H54 (cell line): ENCODE results near the gene CATSPERE.

Source experiments
- DNase-seq: peaks from one replicate; pipeline ENCODE4 v3.0.0; 2011; ENCODE audit warnings: low spot score, mixed read lengths; ENCODE audit not compliant: insufficient read length
- FAIRE-seq: peaks from 3 replicates; lab custom pipeline; 2011; peaks lifted over from hg19 to GRCh38; lab: Jason Lieb, UNC
- POLR2A ChIP-seq: IDR thresholded peaks from 2 replicates; pipeline ENCODE4 v1.6.1; 2011; ENCODE audit warnings: low read depth, mild to moderate bottlenecking, low read length

CATSPERE gene, protein sequence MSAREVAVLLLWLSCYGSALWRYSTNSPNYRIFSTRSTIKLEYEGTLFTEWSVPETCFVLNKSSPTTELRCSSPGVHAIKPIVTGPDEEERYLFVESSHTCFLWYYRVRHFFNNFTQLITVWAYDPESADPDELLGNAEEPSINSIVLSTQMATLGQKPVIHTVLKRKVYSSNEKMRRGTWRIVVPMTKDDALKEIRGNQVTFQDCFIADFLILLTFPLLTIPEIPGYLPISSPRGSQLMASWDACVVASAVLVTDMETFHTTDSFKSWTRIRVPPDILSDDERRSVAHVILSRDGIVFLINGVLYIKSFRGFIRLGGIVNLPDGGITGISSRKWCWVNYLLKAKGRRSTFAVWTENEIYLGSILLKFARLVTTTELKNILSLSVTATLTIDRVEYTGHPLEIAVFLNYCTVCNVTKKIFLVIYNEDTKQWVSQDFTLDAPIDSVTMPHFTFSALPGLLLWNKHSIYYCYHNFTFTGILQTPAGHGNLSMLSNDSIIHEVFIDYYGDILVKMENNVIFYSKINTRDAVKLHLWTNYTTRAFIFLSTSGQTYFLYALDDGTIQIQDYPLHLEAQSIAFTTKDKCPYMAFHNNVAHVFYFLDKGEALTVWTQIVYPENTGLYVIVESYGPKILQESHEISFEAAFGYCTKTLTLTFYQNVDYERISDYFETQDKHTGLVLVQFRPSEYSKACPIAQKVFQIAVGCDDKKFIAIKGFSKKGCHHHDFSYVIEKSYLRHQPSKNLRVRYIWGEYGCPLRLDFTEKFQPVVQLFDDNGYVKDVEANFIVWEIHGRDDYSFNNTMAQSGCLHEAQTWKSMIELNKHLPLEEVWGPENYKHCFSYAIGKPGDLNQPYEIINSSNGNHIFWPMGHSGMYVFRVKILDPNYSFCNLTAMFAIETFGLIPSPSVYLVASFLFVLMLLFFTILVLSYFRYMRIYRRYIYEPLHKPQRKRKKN

DNA sequence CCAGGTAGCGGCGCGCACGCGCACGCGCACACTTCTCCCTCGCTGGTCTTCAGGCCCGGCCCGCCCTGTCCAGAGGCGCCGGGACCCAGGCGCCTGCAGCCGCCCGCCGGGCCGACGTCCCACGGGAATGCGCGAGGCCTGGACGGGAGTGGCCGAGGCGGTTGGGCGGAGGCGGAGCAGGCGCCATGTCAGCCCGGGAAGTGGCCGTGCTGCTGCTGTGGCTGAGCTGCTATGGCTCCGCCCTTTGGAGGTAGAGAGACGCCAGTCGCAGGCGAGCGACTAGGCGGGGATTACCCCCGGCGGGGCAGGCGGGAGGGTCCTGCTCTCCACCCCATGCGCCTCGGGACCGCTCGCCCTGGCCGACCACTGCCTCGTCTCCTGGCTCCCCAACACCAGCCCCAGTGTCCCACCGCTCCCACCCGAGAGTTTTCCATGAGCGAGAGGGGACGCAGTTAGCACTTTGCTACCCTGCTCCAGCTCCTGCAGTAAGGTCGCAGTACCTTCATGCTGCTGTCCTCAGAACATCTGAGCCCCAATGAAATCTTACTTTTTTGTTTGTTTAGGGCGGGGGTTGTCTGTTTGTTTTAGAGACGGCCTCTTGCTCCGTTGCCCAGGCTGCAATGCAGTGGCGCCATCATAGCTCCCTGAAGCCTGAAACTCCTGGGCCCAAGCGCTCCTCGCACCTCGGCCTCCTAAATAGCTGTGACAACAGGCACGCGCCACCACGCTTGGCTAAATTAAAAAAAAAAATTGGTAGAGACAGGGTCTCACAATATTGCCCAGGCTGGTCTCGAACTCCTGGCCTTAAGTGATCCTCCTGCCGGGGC lies at the start of gene CATSPERE:
Gene CATSPERE, plus strand, starts transcription at position 29 of the 827 bp plus-strand sequence. Its CDS starts 157 bp downstream, at position 186.
- DNase-seq (no peak), FAIRE-seq (no peak)
- TF ChIP-seq POLR2A = peak; percentile 56

DNA sequence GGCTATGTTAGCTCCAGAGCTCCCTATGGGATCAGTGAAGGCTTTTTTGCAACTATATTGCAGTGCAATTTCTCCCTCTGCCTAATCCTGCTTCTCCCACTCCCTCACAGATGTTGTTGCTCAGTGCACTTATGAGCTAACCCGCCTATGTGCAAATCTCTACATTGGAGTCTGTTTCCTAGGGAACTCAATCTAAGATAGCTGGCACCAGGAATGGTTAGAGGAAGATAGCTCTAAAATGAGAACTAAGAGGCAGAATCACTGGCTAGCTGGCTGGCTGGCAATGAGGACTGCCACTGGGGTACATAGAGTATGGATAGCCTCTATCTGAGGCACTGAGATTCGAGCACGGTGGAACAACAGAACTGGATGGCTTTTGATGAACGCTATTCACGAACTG lies 48.9 kb upstream of the CATSPERE start:
- TF ChIP-seq POLR2A = no peak
- DNase-seq = no peak
- FAIRE-seq = no peak

DNA sequence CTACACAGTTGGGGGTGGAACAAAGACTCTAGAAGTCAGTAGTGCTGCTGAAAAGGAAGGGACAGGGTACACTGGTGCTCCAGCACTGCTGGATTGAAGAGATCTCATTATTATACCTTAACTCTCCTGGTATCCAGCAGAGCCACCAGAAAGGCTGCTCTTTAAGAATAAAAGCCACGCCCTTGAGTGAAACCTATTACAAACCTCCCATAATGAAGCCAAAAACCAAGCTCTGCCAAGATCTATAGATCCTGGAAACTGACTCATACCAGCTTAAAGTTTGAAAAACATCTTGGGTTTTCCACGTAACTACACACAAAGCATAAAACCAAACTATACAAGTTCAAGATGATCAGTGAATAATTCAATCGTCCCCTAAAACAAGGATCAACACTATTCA lies 47.3 kb upstream of the CATSPERE start:
- FAIRE-seq (no peak), DNase-seq (no peak)
- TF ChIP-seq POLR2A = no peak

DNA sequence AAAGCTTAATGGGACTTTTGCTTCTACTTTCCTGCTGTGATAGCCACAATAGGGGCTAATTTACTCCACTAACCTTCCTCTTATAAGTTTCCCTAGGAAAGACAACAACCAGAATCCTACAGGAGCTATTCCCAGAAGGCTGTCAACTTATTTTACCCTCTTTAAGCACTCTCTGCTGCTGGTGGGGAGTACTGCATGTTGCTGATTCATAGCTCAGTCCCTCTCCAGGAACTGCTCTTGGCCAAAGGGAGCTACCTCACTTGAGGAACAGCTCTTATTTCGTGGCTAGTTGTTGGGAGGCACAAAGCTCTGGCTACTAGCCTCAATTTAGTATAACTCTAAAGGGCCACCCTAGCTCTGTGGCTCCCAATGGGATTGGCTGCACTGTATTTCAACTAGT lies 46.5 kb upstream of the CATSPERE start:
- DNase-seq (no peak), FAIRE-seq (no peak)
- no peak for TF ChIP-seq POLR2A

DNA sequence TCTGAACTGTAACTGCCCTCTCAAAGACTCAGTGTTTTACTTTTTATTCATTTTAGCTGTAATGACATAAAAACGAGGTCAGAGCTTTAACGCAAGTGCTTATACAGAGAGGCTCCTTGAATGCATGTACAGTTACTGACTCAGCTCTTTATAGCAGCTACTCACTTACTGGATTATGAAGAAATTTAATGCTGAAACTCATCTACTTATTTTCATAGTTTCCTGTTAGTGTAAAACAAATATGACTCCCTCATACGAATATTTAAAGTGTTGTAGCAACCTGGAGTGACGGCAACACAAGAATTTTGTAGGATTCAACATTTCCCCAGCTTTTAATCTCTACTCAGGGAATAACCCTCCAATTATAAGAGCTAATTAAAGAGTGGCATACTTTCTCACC lies 42.0 kb upstream of the CATSPERE start:
- DNase-seq (no peak), FAIRE-seq (no peak)
- TF ChIP-seq POLR2A = no peak

DNA sequence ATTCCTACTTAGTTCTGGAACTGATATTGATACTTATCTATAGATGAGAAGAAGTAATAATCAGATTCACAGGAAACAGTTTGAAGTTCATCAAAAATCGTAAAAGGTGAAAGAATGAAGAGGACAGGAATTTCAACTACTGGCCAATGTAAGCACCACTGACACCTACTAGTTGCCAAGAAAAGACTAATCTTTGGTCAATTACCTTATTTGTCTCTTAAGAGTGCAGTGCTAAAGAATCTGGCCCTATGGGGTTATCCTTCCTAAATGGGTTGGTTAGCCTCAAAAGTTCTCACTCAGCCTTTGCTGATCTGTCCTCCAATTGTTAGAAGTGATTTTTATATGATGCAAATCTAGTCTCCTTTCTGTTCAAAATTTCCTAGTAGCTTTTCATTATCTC lies 38.9 kb upstream of the CATSPERE start:
- no peak for TF ChIP-seq POLR2A
- DNase-seq (no peak), FAIRE-seq (no peak)

DNA sequence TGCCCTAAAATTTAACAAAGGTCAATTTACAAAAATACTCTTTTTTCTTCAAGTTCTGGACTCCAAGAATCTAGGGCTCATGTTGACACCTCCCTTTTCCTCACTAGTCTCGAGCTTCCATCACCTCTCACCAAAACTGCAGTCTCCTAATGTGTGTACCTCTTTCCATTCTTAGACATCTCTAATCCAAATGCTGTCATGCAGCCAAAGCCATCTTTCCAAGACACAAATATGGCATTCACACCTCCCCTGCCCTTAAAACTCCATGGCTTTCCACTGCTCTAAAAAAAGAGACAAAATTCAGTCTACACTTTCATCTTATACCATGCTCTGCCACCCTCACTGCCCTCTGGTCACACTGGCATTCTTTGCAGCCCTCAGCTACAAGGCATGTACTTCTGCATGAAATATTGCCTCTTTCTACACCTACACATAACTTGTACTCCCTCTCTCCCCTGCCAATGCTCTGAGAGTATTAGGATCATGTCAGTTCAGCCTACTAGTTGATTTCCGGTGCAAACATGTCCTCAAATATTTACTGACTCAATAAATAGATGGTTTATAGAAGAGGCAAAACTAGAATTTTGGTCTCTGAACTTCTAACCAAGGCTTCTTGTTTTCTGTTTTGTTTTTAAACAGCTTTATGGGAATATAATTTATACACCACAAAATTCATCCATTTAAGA lies 36.3 kb upstream of the CATSPERE start:
- no peak for TF ChIP-seq POLR2A
- DNase-seq (no peak), FAIRE-seq (no peak)

DNA sequence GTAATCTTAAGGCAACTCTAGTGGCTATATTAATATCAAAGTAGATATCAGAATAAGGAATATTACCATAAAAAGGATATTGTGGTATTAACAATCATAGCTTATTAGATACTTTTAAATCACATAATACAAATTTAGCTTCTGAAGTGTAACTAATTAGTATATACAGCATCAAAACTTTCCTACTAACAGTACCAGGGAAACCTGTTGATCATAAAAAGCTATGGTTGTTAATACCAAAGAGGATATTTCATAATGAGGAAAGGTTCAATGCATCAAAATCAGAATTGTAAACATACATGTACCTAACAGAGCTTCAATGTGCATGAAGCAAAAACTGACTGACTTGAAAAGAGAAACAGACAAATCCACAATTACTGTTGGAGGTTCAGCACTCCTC lies 33.4 kb upstream of the CATSPERE start:
- DNase-seq = no peak
- no peak for FAIRE-seq
- no peak for TF ChIP-seq POLR2A

DNA sequence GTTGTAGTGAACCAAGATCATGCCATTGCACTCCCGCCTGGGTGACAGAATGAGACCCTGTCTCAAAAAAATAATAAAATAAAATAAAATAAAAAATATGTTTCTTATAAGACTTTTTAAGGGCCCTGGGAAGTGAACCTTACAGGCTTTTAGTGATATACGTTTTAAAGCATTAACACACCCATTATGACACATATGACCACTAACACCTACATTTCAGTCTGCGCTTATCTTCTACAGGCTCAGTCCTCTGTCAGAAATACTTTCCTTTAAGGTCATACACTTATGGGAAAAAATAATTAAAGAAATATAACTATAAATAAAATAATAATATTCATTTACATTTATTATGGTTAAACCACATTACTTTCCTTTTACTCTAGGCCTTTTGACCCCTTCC lies 31.3 kb upstream of the CATSPERE start:
- no peak for DNase-seq
- no peak for FAIRE-seq
- TF ChIP-seq POLR2A = no peak

DNA sequence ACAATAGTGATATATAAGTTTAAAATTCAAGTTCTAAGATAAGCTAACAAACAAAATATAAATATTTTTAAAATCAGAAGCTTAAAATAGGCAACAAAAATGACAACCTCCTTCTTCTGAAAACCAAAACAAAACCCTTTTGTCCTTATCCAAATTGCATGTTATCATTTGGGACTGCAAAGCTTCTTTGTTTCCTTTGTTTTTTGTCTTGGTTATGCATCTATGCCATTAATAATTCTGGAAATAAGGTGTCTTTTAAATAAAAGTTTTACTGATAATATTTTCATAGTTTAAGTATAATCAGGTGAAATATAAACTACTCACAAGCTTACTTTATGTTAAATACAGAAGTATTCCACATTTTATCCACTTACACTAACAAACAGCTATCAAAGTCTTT lies 29.9 kb upstream of the CATSPERE start:
- no peak for TF ChIP-seq POLR2A
- FAIRE-seq (no peak), DNase-seq (no peak)

DNA sequence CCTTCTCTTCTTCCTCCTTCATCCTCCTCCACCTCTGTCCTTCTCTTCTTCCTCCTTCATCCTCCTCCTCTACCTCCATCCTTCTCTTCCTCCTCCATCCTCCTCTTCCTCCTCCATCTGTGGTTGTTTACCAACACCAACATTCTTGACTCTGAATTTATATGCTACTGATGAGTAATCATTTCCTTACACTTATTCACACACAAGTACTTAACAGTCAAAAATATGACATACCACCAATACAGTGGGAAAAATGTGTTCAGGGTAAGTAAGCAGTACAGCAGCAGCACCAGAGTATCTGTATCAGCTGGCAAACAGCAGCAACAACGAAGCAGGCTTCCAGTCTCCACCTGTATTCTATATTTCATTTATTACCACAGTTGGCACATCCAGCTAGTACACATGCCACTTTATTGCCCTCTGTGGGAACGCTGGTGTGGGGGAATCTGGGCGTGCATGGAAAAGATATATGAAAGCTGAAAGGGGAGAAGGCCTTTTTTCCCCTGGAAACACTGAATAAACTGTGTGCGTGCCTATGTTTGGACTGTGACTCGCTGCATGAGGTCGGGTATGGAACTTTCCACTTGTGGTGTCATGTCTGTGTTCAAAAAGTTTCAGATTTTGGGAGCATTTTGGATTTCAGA lies 25.4 kb upstream of the CATSPERE start:
- DNase-seq (no peak), FAIRE-seq (peak; percentile 74)
- no peak for TF ChIP-seq POLR2A

DNA sequence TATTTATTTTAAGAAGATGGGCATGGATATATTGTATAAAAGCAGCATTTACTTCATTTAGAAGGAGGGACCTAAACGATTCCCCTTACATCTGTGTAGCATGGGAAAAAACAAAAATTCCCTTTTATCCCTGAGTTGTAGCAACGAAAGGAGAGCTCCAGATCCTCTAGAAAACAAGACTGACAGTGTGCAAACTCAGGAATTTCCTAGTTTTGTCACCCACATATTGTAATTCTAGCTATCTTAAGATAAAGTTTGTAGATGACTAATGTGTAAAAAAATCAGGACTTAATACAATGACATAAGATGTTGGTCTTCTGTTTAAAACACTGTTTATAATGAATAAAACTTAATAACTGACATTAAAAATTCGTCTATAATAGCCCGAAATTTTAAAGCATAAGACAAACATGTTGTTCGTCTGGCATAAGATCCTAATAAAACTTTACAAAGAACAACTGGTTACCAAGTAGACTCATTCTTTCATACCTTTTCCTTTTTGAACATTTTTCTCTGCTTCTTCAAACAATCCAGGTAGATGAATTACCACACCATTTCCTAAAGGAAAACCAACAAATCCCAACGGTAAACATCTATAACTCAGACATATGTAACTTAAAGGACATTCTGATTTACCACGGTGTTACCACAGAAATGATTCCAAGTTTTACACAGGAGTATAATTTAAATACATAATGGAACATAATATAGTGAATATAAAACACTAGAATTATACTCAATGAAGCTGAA lies 24.6 kb upstream of the CATSPERE start:
- FAIRE-seq = no peak
- DNase-seq = no peak
- no peak for TF ChIP-seq POLR2A
